ENCODE data around the gene IDH3A.

The IDH3A gene

GRCh38 chr15:78170848-78171773 lies 21.9 kb downstream of the IDH3A start:
- Mint-ChIP-seq H3K9me3 (no peaks in the 10 kb centered on the region), H3K4me3 (peak overlapping the region; percentile 25), H3K27me3 (no peaks in the 10 kb centered on the region), H3K4me1 (peaks cover 48% of the 10 kb centered on the region), H3K36me3 (ENCODE audit: low read depth) (peaks cover 57% of the 10 kb centered on the region), H3K27ac (peak overlapping the region; percentile 67)
- ATAC-seq: no peak
- DNase-seq: no peak

- Mint-ChIP-seq H3K4me1 (peaks cover 41% of the 10 kb centered on the region), H3K27ac (no peak overlapping the region), H3K36me3 (ENCODE audit: low read depth) (peaks cover 50% of the 10 kb centered on the region), H3K4me3 (no peak overlapping the region), H3K27me3 (no peaks in the 10 kb centered on the region), H3K9me3 (no peaks in the 10 kb centered on the region)
- no peak for ATAC-seq
- DNase-seq: no peak
Observed at GRCh38 chr15:78171864-78172472, 22.8 kb downstream of the IDH3A start.

- H3K4me1 Mint-ChIP-seq: peaks cover 29% of the 10 kb centered on the region
- H3K27me3 Mint-ChIP-seq: no peaks in the 10 kb centered on the region
- no peak overlapping the region for H3K27ac Mint-ChIP-seq
- peak; percentile 29 for ATAC-seq
- H3K36me3 Mint-ChIP-seq (ENCODE audit: low read depth): peaks cover 34% of the 10 kb centered on the region
- H3K4me3 Mint-ChIP-seq: no peak overlapping the region
- no peak for DNase-seq
- H3K9me3 Mint-ChIP-seq: no peaks in the 10 kb centered on the region
Observed at GRCh38 chr15:78174401-78174800, 25.2 kb downstream of the IDH3A start.

- Mint-ChIP-seq H3K27ac (no peak overlapping the region), H3K27me3 (no peaks in the 10 kb centered on the region), H3K9me3 (no peaks in the 10 kb centered on the region), H3K4me3 (no peak overlapping the region), H3K4me1 (peaks cover 29% of the 10 kb centered on the region), H3K36me3 (ENCODE audit: low read depth) (peaks cover 27% of the 10 kb centered on the region)
- DNase-seq (no peak), ATAC-seq (no peak)
Observed at GRCh38 chr15:78175330-78175729, 26.2 kb downstream of the IDH3A start.

GRCh38 chr15:78177447-78177873 lies 28.3 kb downstream of the IDH3A start:
- Mint-ChIP-seq H3K4me3 (no peak overlapping the region), H3K36me3 (ENCODE audit: low read depth) (peaks cover 14% of the 10 kb centered on the region), H3K27me3 (no peaks in the 10 kb centered on the region), H3K4me1 (peaks cover 25% of the 10 kb centered on the region), H3K27ac (no peak overlapping the region), H3K9me3 (no peaks in the 10 kb centered on the region)
- DNase-seq: peak; percentile 49
- peak; percentile 42 for ATAC-seq

GRCh38 chr15:78178064-78178463 lies 28.9 kb downstream of the IDH3A start:
- H3K27ac Mint-ChIP-seq: no peak overlapping the region
- no peaks in the 10 kb centered on the region for H3K9me3 Mint-ChIP-seq
- H3K4me3 Mint-ChIP-seq: no peak overlapping the region
- no peaks in the 10 kb centered on the region for H3K27me3 Mint-ChIP-seq
- DNase-seq: no peak
- peaks cover 9% of the 10 kb centered on the region for H3K36me3 Mint-ChIP-seq (ENCODE audit: low read depth)
- H3K4me1 Mint-ChIP-seq: peaks cover 21% of the 10 kb centered on the region
- ATAC-seq: no peak

- Mint-ChIP-seq H3K27me3 (no peaks in the 10 kb centered on the region), H3K9me3 (no peaks in the 10 kb centered on the region), H3K36me3 (ENCODE audit: low read depth) (peaks cover 2% of the 10 kb centered on the region), H3K27ac (no peak overlapping the region), H3K4me3 (no peak overlapping the region), H3K4me1 (peaks cover 9% of the 10 kb centered on the region)
- DNase-seq (no peak), ATAC-seq (no peak)
Observed at GRCh38 chr15:78179286-78179840, 30.2 kb downstream of the IDH3A start.

GRCh38 chr15:78179906-78180305 lies 30.7 kb downstream of the IDH3A start:
- H3K27ac Mint-ChIP-seq: no peak overlapping the region
- no peak for DNase-seq
- no peaks in the 10 kb centered on the region for H3K9me3 Mint-ChIP-seq
- H3K4me1 Mint-ChIP-seq: peaks cover 4% of the 10 kb centered on the region
- H3K4me3 Mint-ChIP-seq: no peak overlapping the region
- ATAC-seq: no peak
- H3K27me3 Mint-ChIP-seq: no peaks in the 10 kb centered on the region
- no peaks in the 10 kb centered on the region for H3K36me3 Mint-ChIP-seq (ENCODE audit: low read depth)

- Mint-ChIP-seq H3K4me3 (no peak overlapping the region), H3K4me1 (no peaks in the 10 kb centered on the region), H3K9me3 (no peaks in the 10 kb centered on the region)
Observed at GRCh38 chr15:78182336-78182700, 33.2 kb downstream of the IDH3A start.

GRCh38 chr15:78182821-78183220 lies 33.7 kb downstream of the IDH3A start:
- Mint-ChIP-seq H3K4me3 (no peak overlapping the region), H3K9me3 (no peaks in the 10 kb centered on the region), H3K36me3 (ENCODE audit: low read depth) (no peaks in the 10 kb centered on the region), H3K27me3 (no peaks in the 10 kb centered on the region), H3K4me1 (no peaks in the 10 kb centered on the region), H3K27ac (no peak overlapping the region)
- DNase-seq: no peak
- no peak for ATAC-seq

More at GRCh38 chr15:78182336-78182700, 33.2 kb downstream of the IDH3A start:
- no peaks in the 10 kb centered on the region for H3K36me3 Mint-ChIP-seq (ENCODE audit: low read depth)
- H3K27me3 Mint-ChIP-seq: no peaks in the 10 kb centered on the region
- no peak for ATAC-seq
- no peak for DNase-seq
- H3K27ac Mint-ChIP-seq: no peak overlapping the region

GRCh38 chr15:78192826-78193594 lies 43.8 kb downstream of the IDH3A start:
- ATAC-seq (no peak), DNase-seq (no peak)
- Mint-ChIP-seq H3K4me1 (no peaks in the 10 kb centered on the region), H3K4me3 (no peak overlapping the region), H3K36me3 (ENCODE audit: low read depth) (no peaks in the 10 kb centered on the region), H3K27ac (no peak overlapping the region), H3K9me3 (no peaks in the 10 kb centered on the region), H3K27me3 (peaks cover 1% of the 10 kb centered on the region)

- no peaks in the 10 kb centered on the region for H3K9me3 Mint-ChIP-seq
Observed at GRCh38 chr15:78193731-78194567, 44.8 kb downstream of the IDH3A start.

GRCh38 chr15:78194568-78194925 lies 45.4 kb downstream of the IDH3A start:
- no peaks in the 10 kb centered on the region for H3K9me3 Mint-ChIP-seq
- ATAC-seq (no peak), DNase-seq (no peak)
- H3K4me3 Mint-ChIP-seq: no peak overlapping the region
- no peaks in the 10 kb centered on the region for H3K36me3 Mint-ChIP-seq (ENCODE audit: low read depth)
- H3K27me3 Mint-ChIP-seq: no peaks in the 10 kb centered on the region
- no peaks in the 10 kb centered on the region for H3K4me1 Mint-ChIP-seq
- H3K27ac Mint-ChIP-seq: no peak overlapping the region

More at GRCh38 chr15:78193731-78194567, 44.8 kb downstream of the IDH3A start:
- Mint-ChIP-seq H3K36me3 (ENCODE audit: low read depth) (no peaks in the 10 kb centered on the region), H3K4me3 (no peak overlapping the region), H3K27ac (no peak overlapping the region), H3K27me3 (peaks cover 1% of the 10 kb centered on the region), H3K4me1 (no peaks in the 10 kb centered on the region)
- DNase-seq (no peak), ATAC-seq (no peak)

GRCh38 chr15:78195735-78196201 lies 46.6 kb downstream of the IDH3A start:
- Mint-ChIP-seq H3K27me3 (no peaks in the 10 kb centered on the region), H3K4me1 (no peaks in the 10 kb centered on the region), H3K4me3 (no peak overlapping the region), H3K9me3 (no peaks in the 10 kb centered on the region), H3K27ac (no peak overlapping the region), H3K36me3 (ENCODE audit: low read depth) (no peaks in the 10 kb centered on the region)
- ATAC-seq (peak; percentile 48), DNase-seq (peak; percentile 34)

Data from activated naive CD8-positive, alpha-beta T cell treated with anti-CD3 and anti-CD28 coated beads, Interleukin-2, amount 50 U/mL, for 24 hours (primary cell).